Keratinocyte (primary cell): ENCODE measurements around the gene SFTPB.

ENCODE experiments used
- CTCF ChIP-seq, 3 experiments: IDR thresholded peaks in 1 of 3; conservative IDR thresholded peaks in 1 of 3; optimal IDR thresholded peaks in 1 of 3; 2 replicates in 2 of 3; 3 replicates in 1 of 3; pipeline versions ENCODE3 to v1.5.1; 2011; ENCODE audit warnings: low read length in 3 of 3, mild to moderate bottlenecking in 3 of 3, moderate library complexity in 2 of 3, control low read depth in 1 of 3, inconsistent platforms in 1 of 3; ENCODE audit not compliant: insufficient read depth in 2 of 3; ENCODE audit errors: extremely low read depth in 1 of 3
- EZH2 ChIP-seq: IDR thresholded peaks from one replicate; pipeline ENCODE4 v1.6.1; 2012; ENCODE audit warnings: inconsistent platforms, mild to moderate bottlenecking, low read length, moderate library complexity

- TF ChIP-seq CTCF (optimal IDR thresholded peaks at IDR 0.05 in 1 of 3, IDR thresholded peaks at IDR 0.05 in 1 of 3, conservative IDR thresholded peaks at IDR 0.05 in 1 of 3; ENCODE audit: extremely low read depth in 1 of 3, insufficient read depth in 2 of 3, low read length in 3 of 3) = no peak
- no peak for TF ChIP-seq EZH2
Observed at GRCh38 chr2:85706063-85706462, 38.1 kb upstream of the SFTPB start.
